Cerebellar cortex (tissue), 1 donor: ENCODE measurements around the gene FARSB.
A peak's percentile ranks its signal among the peaks of the same experiment; 100 is the strongest.

Experiments used
- DNase-seq: peaks from one replicate; pipeline ENCODE4 v3.0.0-alpha.2; 2015; ENCODE audit warnings: low spot score

The FARSB gene

DNA sequence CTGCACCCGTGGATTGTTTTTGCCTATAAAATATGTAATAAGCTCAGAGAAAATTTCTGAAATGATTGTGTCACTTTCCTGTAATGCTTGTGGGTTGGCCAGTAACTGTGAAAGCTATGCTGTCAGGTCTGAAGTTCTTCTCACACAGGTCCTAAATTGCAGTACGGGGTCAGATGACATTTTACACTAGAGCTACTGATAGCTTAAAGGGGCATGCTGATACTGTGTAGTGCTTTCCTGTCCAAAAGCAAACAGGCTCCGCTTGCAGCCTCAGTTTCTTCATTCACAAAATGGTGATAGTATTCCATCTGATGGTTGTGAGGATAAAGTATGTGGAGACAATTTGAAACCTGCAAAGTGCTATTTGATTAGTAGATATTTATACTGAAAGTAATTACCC lies 7.6 kb upstream of the FARSB start:
- DNase-seq: no peak

DNA sequence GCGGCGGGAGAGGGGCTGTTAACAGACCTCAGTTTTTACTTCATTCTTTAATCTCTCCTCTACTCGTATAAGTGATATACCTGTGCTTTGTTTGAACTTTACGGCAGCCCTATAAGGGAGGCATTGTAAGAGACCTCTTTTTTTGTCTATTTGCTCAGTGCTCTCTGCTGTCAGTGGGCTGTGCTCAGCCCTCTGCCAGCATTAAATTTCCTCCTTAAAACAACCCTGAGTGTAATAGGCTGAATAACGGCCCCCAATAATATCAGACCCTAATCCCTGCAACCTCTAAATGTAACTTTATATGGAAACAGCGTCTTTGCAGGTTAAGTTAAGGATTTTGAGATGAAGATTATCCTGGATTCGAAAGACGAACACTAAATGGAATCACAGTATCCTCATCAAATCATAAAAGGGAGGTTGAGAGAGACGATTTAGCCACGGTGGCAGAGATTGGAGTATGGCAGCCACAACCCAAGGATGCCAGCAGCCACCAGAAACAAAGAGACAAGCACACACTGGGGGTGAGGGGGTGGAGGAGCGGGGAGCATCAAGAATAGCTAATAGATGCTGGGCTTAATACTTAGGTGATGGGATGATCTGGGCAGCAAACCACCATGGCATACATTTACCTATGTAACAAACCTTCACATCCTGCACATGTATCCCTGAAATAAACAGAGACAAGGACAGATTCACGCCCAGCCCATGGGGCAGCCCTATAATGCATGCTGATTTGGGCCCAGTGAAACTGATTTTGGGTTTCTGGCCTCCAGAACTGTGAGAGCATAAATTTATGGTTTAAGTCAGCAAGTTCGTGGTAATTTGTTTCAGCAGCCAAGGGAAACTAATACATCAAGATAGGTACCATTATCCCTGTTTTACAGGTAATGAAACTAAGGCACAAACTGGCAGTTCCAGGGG lies 894 bp upstream of the FARSB start:
- no peak for DNase-seq

GRCh38 chr2:222653280-222653679 lies 2.6 kb downstream of the FARSB start:
- DNase-seq: no peak

DNA sequence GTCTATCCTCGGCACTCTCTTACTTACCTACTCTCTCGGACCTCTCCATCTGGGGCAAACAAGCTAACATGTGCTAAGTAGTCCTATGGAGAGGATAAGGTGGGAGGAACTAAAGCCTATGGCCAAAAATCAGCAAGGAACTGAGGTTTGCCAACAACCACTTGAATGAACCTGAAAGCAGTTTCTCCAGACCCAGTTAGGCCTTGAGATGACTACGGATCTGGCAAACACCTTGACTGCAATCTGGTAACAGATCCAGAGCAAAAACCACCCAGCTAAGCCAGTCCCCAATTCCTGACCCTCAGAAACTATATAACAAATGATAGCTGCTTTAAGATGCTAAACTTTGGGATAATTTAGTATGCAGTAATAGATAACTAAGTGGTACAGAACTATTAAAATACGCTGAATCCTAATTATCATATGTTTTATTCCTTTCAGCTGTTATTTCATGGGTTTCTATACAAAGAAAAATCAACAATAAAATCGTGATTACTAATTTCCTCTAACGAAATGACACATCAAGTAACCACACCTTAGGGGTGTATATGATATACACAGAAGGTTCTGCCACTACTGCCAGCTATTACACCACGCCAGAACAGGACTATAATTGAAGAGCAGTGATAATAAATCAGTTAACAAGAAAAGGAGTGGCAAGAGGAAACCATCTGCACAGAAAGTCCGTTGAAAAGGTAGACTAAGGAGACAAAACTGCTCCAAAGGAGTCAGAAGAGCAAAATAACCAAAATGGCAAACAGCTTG lies 3.2 kb downstream of the FARSB start:
- DNase-seq: no peak

DNA sequence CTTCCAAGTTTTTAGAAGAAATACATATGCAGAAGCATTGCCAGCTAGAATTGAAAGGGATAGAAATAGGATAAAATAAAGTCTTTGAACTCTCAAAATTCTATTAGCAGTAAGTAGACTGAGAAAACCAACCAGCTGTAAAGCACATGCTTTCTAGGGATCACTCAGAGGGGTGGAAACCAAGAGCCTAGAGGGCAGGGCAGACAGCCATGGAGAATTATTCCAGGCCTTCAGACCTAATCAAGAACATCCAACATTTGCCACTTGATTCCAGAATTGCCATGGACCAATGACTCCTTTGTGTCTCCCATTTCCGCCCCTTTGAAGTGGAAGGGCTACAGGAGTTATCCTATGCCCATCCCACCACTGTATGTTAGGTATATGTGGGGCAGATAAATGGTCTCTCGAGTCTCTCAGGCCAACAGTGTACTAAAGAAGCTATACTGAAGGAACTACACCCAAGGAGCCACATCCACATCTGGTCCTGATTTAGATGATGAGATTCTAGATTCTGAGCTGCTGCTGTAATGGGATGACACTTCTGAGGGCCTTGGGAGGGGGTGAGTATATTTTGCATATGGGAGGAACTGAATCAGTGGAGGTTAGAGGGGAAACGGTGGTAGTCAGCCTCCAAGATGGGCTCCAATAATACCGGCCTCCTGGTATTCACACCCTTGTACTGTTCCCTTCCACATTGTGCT lies 4.0 kb downstream of the FARSB start:
- no peak for DNase-seq

DNA sequence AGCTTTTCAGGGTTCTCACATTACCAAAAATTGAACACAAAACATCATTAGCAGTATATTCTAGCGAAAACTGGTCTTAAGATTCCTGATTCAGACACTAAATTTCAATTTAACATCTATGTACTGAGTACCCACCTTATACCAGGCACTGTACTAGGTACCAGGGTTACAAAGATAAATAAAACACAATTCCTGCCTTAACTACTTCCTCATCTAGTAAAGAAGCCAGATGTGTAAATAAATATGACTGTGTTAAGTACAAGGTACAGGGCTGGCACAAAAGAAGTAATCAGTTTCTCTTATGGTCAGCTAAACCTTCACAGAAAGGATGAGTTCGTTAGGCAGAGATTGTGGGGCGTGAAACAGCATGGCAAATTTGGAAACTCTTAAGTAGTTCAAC lies 6.1 kb downstream of the FARSB start:
- DNase-seq: no peak

DNA sequence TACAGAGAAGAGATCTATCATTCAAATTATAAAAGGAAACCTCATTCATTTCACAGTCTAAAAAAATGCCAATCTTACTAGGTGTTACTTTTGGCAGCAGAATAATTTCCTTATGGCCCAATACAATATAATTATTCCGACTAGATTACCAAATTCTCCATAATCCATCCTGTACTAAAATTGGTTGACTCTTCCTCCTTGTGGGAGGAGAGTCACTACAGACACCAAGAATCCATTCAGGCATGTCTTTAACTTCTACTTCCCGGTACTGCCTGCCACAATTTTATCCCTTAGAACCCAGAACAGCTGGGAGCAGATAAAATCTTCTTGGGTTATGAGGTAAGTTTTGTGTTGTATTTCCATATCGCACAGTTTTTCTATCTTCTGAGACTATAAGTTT lies 9.9 kb downstream of the FARSB start:
- DNase-seq: no peak

DNA sequence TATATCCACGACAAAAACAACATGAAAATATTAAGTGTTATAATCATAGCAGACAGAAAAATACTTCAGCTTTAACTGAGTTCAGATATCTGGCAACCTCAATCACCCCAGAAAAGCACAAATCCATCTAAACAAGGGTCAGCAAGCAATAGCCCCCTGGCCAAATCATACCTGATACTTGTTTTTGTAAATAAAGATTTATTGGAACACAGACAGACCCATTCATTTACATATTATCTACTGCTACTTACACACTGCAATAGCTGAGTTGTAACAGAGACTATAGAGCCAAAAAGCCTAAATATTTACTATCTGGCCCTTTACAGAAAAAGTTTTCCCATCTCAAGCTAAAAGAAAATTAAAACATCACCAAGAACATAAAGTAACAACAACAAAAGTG lies 12.8 kb downstream of the FARSB start:
- no peak for DNase-seq

DNA sequence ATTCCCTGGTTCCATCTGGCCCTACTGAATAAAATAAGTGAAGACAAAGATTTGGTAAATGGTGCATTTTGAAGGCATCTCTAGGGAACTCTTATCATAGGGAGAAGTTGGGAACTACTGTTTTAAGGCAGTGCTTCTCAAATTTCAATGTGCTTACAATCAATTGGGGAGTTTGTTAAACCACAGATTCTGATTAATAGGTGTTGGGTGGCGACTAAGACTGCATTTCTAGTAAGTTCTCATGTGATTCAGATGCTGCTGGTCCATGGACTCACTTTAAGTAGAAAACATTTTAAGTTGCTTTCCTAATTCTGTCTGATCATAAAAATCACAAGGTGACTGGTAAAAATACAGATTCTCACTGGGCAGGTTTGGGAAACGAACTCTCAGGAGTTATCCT lies 14.6 kb downstream of the FARSB start:
- DNase-seq: no peak

DNA sequence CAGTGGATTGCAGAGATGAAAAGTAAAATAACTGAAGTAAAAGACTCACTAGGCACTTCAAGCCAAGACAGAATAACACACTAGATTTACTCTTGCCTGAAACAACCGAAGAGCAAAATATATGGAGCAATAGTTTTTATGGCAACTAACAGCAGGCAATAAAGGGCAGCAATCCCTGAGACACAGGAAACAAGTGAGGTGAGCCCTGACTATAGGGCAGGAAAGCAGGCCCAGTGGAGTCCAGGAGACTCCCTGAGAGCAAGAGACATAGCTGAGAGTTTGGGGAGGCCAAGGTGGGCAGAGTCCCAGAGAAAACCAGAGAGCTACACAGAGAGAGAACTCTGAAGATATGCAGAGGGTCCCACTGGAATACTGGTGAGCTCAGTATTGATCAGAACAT lies 18.8 kb downstream of the FARSB start:
- DNase-seq: no peak

DNA sequence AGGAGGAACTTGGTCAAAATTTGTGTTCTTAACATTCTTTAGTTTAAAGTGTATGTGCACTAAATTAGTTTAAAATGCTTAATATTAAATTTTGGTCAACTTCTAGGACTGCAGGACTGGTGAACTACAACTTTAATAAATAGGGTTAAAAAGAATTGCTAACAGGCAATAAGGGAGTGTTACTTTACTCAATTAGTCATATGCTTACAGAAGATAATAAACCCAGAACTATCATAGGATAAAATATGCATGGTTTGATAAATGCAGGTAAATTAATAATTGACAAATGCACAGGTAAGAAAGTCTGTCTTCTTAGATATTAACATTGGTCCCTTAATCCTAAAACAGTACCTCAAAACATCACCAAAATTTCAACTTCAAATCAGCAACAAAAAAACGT lies 20.6 kb downstream of the FARSB start:
- no peak for DNase-seq

GRCh38 chr2:222627764-222628163 lies 28.1 kb downstream of the FARSB start:
- no peak for DNase-seq

GRCh38 chr2:222623756-222624309 lies 32.1 kb downstream of the FARSB start:
- DNase-seq: no peak

DNA sequence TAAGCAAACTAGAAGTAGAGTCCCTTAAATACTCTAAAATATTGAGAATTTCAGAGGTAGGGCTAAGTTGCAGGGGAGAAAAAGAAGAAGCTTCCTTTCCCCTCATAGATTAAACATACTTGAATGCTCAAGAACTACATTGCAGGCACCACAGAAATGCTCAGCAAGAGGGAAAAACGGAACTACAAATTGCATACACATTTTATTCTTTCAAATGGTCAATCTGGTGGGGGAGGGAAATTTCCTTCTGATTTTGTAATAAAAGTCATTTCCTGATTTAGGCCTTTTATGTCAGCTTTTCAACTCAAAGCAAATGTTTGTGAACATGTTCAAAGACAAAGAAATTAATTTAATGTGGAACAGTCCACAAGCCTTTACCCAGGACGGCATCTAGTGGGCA lies 33.0 kb downstream of the FARSB start:
- no peak for DNase-seq

DNA sequence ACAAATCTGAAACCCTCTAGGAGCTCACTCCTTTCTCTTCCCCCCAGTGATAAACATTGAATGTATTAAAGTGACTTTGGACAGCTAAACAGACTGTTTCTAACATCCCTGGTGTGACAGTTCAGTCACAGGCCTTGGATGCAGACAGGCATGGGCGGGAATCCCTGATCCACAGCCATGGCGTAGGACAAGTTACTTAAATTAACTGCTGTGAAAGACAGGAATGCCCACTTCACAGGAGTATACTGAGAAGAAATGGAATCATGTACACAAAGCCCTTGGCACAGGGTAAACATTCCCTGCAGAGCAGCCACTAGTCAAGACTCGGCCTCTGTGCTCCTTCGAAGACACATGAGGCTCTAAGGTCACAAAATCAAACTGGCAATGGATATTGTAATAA lies 34.0 kb downstream of the FARSB start:
- DNase-seq: no peak

DNA sequence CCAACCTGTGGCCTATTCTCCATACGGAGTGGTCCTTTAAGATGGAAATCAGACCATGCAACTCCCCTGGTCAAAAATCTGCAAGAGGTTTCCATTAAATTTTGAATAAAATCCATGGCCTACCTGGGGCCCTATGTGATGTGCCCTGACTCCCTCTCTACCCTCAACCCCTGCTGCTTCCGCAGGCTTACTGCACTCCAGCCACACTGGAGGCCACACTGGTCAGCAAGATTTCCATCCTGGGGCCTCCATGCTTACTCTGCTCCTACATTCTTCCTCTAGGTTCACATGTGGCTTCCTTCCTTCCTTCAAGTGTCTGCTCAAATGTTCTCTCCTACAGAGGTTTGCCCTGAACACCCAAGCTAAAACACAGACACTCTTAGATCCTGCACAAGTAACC lies 40.6 kb downstream of the FARSB start:
- no peak for DNase-seq

- peak; percentile 74 for DNase-seq
These were observed 42.1 kb downstream of the FARSB start for GRCh38 chr2:222613715-222614331.

- DNase-seq: no peak
These were observed 44.2 kb downstream of the FARSB start for GRCh38 chr2:222611684-222612083.

GRCh38 chr2:222610746-222611145 lies 45.1 kb downstream of the FARSB start:
- peak; percentile 29 for DNase-seq

DNA sequence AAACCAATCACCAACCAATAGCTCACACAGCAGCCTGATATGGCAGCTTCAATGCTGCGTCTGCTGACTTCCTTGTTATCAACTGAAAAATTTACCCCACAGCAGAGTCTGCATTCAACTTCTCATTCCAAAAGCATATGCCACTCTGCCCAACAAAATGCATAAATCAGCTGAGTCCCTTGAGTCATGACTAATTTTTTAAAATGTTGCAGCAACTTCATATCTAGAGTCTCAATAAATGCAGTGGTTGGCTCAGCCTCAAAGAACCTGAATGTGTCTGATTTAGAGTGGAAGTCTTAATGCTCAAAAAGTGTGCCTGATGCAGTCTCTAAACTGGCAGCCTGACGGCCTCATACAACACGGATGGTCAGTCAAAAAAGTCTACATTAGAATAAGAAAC lies 46.5 kb downstream of the FARSB start:
- DNase-seq: no peak

DNA sequence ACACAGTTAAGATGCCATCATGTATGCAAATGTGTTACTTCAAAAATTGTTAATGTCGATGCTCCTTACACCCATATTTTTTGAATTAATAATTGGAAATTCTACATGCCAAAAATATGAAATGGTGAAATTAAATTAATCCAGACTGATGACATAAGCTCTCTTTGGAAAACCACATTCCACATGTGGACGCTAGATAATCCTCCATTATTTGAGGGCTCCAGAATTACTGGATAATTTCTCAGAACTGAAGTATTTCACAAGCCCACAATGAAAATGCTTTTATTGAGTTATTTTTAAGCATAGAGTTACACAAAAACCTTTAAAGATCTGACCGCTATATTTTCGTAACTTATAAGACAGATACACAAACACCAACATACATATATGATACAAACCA lies 47.8 kb downstream of the FARSB start:
- DNase-seq: no peak

DNA sequence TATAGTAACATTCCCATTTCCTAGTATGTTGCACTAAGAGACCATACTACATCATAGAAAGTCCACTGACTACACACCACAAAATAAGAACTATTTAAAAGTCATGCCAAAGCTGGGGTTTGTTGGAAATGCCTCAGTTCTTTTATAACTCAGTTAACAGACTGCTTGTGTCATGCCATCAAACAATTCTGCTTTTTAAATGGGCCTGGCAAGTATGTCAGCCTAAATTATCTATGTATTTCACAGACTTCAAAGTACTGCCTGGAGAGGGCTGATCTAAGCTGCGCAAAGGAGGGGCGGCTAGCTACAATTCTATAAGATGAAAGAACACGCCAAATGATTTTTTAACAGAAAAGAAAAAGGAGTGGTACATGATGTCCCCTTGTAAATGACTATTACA lies 49.6 kb downstream of the FARSB start:
- DNase-seq: no peak
